Ishikawa (cell line): ENCODE measurements around the gene USP32.

Source experiments
- CEBPB ChIP-seq: IDR thresholded peaks from 2 replicates; pipeline ENCODE4 v1.6.1; 2012
- EGR1 ChIP-seq: IDR thresholded peaks from 2 replicates; pipeline ENCODE4 v1.6.1; 2012
- EP300 ChIP-seq: IDR thresholded peaks from 2 replicates; pipeline ENCODE4 v1.6.1; 2012; ENCODE audit warnings: borderline replicate concordance
- TAF1 ChIP-seq: IDR thresholded peaks from 2 replicates; pipeline ENCODE4 v1.6.1; 2012; ENCODE audit warnings: low read depth, mild to moderate bottlenecking
- USF1 ChIP-seq: IDR thresholded peaks from 2 replicates; pipeline ENCODE4 v1.6.1; 2012
- YY1 ChIP-seq: IDR thresholded peaks from 2 replicates; pipeline ENCODE4 v1.6.1; 2012; ENCODE audit warnings: low read depth
- TF ChIP-seq, protein P1 (sequence below): IDR thresholded peaks from 2 replicates; pipeline ENCODE4 v1.6.1; 2012

DNA sequence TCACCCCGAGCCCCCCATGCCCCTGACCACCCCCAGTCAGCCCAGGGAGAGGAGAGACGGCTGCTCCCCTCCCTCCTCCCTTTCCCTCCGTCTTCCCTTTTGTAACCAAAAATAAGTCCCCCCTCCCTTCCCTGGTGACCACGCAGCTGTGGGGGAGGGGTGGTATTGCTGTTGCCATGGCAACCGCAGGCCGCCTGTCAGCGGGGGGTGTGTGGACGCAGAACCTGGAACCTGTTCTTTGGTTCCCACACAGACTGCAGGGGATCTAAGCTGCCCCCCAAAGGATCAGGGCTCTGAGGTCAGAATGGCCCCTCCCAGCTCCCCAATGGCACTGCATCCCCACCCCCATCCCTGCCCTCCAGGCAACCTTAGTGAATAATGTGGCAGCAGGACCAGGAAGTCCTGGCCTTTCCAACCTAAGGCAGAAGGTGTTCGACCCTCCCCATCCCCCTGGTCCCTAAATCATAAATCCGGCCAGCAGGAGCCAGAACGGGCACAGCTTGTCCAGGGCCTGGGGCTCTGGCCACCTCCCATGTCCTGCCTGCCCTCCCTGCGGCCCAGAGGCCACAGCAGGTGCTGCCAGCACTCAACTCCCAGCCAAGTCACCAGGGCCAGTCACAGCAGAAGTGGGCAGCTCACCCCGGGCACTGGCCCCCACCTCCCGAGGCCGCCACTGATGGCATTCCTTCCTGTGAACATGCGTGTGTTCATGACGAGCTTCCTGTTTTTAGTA is 230.2 kb downstream of the USP32 start:
- TF ChIP-seq EP300 (no peak), CEBPB (no peak), TAF1 (no peak), EGR1 (no peak), USF1 (no peak), YY1 (no peak)
- TF ChIP-seq, protein P1, sequence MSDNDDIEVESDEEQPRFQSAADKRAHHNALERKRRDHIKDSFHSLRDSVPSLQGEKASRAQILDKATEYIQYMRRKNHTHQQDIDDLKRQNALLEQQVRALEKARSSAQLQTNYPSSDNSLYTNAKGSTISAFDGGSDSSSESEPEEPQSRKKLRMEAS: no peak
